Activated CD4-positive, alpha-beta memory T cell treated with anti-CD3 and anti-CD28 coated beads, Interleukin-2, amount 10 ng/mL, durations not matched to agents 7 days and 5 days (primary cell): ENCODE measurements around the gene RPS6KA5. TPM values are rescaled to one million over a fixed set of nuclear protein-coding genes. Genes with fewer than 3 reads are reported as not detected.

ENCODE experiments used
- CTCF ChIA-PET: fragments of 350-600 bp; sonication (Branson Sonifier 250); formaldehyde crosslinking; loops from one replicate; lab custom pipeline; 2021; ENCODE audit warnings: antibody characterized with exemption, inconsistent platforms; lab: Charles Lee
- POLR2A ChIA-PET: fragments of 350-600 bp; sonication (Branson Sonifier 250); formaldehyde crosslinking; loops from one replicate; lab custom pipeline; 2021; ENCODE audit warnings: antibody characterized with exemption; lab: Charles Lee
- DNase-seq: peaks from one replicate; pipeline ENCODE4 v3.0.0-alpha.2; 2020
- H3K27ac Mint-ChIP-seq: one replicate; pipeline ENCODE4 v1.8.0; 2021; ENCODE audit warnings: mild to moderate bottlenecking, mixed read lengths
- H3K27me3 Mint-ChIP-seq: one replicate; pipeline ENCODE4 v1.8.0; 2021; ENCODE audit warnings: mixed read lengths
- H3K36me3 Mint-ChIP-seq: one replicate; pipeline ENCODE4 v1.8.0; 2021; ENCODE audit warnings: low read depth, mixed read lengths
- H3K4me1 Mint-ChIP-seq: one replicate; pipeline ENCODE4 v1.8.0; 2021; ENCODE audit warnings: mixed read lengths
- H3K4me3 Mint-ChIP-seq: one replicate; pipeline ENCODE4 v1.8.0; 2021; ENCODE audit warnings: mild to moderate bottlenecking, mixed read lengths
- H3K9me3 Mint-ChIP-seq: one replicate; pipeline ENCODE4 v1.8.0; 2021; ENCODE audit warnings: mixed read lengths
- total RNA-seq, 2 experiments: library from RNA; stranded (reverse); gene quantifications; one replicate each; pipeline ENCODE4 v1.2.3, GENCODE V29; 2021

RPS6KA5 gene
- total RNA-seq, 2 experiments from 2014 or later: 44.5 to 49.9 TPM

- POLR2A ChIA-PET: interaction anchor here (0.9 to 15.3 kb wide), 14 partner anchors 9 to 679 kb away, joined by 3 to 488 read pairs (median 4); partner anchors contain the start of genes DGLUCY and GPR68
- peak overlapping the region; percentile 52 for H3K4me3 Mint-ChIP-seq
- peaks cover 63% of the 10 kb centered on the region for H3K4me1 Mint-ChIP-seq
- peak overlapping the region; percentile 82 for H3K27ac Mint-ChIP-seq
- peak; percentile 58 for DNase-seq
- H3K36me3 Mint-ChIP-seq: peaks cover 38% of the 10 kb centered on the region
- H3K27me3 Mint-ChIP-seq: no peaks in the 10 kb centered on the region
- CTCF ChIA-PET: interaction anchor here (1.1 to 4.9 kb wide), 3 partner anchors 15 to 110 kb away, joined by 3 to 50 read pairs (median 11); partner anchors contain the start of gene DGLUCY
- peaks cover 5% of the 10 kb centered on the region for H3K9me3 Mint-ChIP-seq
Measured at GRCh38 chr14:91063119-91063518, 2.7 kb upstream of the RPS6KA5 start.

DNA sequence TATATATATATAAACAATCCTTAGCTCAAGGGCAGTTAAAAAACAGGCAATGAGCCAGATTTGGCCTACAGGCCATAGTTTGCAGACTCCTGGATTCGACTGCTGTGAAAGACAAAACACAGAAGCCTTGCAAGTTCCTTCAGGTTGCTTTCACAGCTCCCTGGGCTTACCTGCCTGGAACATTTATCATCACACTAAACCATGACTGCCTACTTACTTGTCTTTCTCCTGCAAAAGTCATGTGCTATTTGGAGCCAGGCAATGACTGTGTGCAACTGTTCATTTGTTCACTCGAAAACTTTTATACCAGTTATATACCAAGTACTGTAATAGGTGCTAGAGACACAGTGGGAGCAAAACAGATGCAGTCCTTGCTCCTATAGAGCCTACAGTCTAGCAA lies 2.2 kb upstream of the RPS6KA5 start:
- Mint-ChIP-seq H3K36me3 (peaks cover 41% of the 10 kb centered on the region), H3K4me1 (peaks cover 63% of the 10 kb centered on the region)
- CTCF ChIA-PET: interaction anchor here (1.1 to 4.9 kb wide), 4 partner anchors 16 to 110 kb away, joined by 3 to 50 read pairs (median 13); partner anchors contain the start of gene DGLUCY

GRCh38 chr14:91061056-91061887 lies 831 bp upstream of the RPS6KA5 start:
- Mint-ChIP-seq H3K36me3 (peaks cover 50% of the 10 kb centered on the region), H3K27me3 (no peaks in the 10 kb centered on the region), H3K4me3 (no peak overlapping the region), H3K27ac (no peak overlapping the region), H3K4me1 (peaks cover 59% of the 10 kb centered on the region), H3K9me3 (peaks cover 5% of the 10 kb centered on the region)
- no peak for DNase-seq
- CTCF ChIA-PET: interaction anchor here (0.5 to 4.9 kb wide), 18 partner anchors 11 to 303 kb away, joined by 3 to 50 read pairs (median 4); partner anchors contain the start of gene DGLUCY
- POLR2A ChIA-PET: interaction anchor here (0.7 to 15.3 kb wide), 34 partner anchors 8 to 806 kb away, joined by 3 to 488 read pairs (median 4); partner anchors contain the start of genes DGLUCY, GPR68 and TC2N

More for the DNA sequence above, 2.2 kb upstream of the RPS6KA5 start:
- POLR2A ChIA-PET: interaction anchor here (0.9 to 15.3 kb wide), 14 partner anchors 10 to 354 kb away, joined by 3 to 488 read pairs (median 4); partner anchors contain the start of genes DGLUCY and GPR68
- Mint-ChIP-seq H3K27ac (peak overlapping the region; percentile 82), H3K4me3 (peak overlapping the region; percentile 52), H3K9me3 (peaks cover 5% of the 10 kb centered on the region), H3K27me3 (no peaks in the 10 kb centered on the region)
- DNase-seq: no peak

- Mint-ChIP-seq H3K4me3 (peak overlapping the region; percentile 86), H3K27me3 (no peaks in the 10 kb centered on the region), H3K9me3 (peaks cover 5% of the 10 kb centered on the region), H3K4me1 (peaks cover 62% of the 10 kb centered on the region), H3K36me3 (peaks cover 49% of the 10 kb centered on the region), H3K27ac (peak overlapping the region; percentile 73)
- peak; percentile 70 for DNase-seq
- CTCF ChIA-PET: interaction anchor here (0.6 to 4.9 kb wide), 27 partner anchors 9 to 1528 kb away, joined by 3 to 50 read pairs (median 4); partner anchors contain the start of gene DGLUCY
- POLR2A ChIA-PET: interaction anchor here (0.6 to 15.3 kb wide), 30 partner anchors 10 to 729 kb away, joined by 3 to 488 read pairs (median 4); partner anchors contain the start of genes DGLUCY and GPR68
Measured at GRCh38 chr14:91059576-91060350, 678 bp downstream of the RPS6KA5 start.

GRCh38 chr14:91058042-91058581 lies 2.3 kb downstream of the RPS6KA5 start:
- H3K27ac Mint-ChIP-seq: no peak overlapping the region
- POLR2A ChIA-PET: interaction anchor here (1.2 to 15.3 kb wide), 12 partner anchors 9 to 187 kb away, joined by 3 to 488 read pairs (median 10); partner anchors contain the start of genes DGLUCY and GPR68
- H3K4me1 Mint-ChIP-seq: peaks cover 57% of the 10 kb centered on the region
- no peaks in the 10 kb centered on the region for H3K9me3 Mint-ChIP-seq
- peaks cover 40% of the 10 kb centered on the region for H3K36me3 Mint-ChIP-seq
- CTCF ChIA-PET: interaction anchor here (0.6 to 4.9 kb wide), 11 partner anchors 10 to 154 kb away, joined by 3 to 50 read pairs (median 4); partner anchors contain the start of gene DGLUCY
- no peaks in the 10 kb centered on the region for H3K27me3 Mint-ChIP-seq
- DNase-seq: no peak
- peak overlapping the region; percentile 78 for H3K4me3 Mint-ChIP-seq

GRCh38 chr14:91056361-91056760 lies 4.1 kb downstream of the RPS6KA5 start:
- ChIA-PET POLR2A (interaction anchor here (1.0 to 15.3 kb wide), 5 partner anchors 19 to 216 kb away, joined by 3 to 488 read pairs (median 3); partner anchors contain the start of gene DGLUCY), CTCF (interaction anchor here (0.7 kb wide), 1 partner anchor 29 kb away, joined by 5 read pairs; no protein-coding TSS in a partner anchor)
- H3K4me3 Mint-ChIP-seq: no peak overlapping the region
- H3K27ac Mint-ChIP-seq: no peak overlapping the region
- H3K36me3 Mint-ChIP-seq: peaks cover 46% of the 10 kb centered on the region
- no peaks in the 10 kb centered on the region for H3K9me3 Mint-ChIP-seq
- no peaks in the 10 kb centered on the region for H3K27me3 Mint-ChIP-seq
- DNase-seq: no peak
- peaks cover 56% of the 10 kb centered on the region for H3K4me1 Mint-ChIP-seq

- Mint-ChIP-seq H3K27me3 (no peaks in the 10 kb centered on the region), H3K4me3 (no peak overlapping the region), H3K4me1 (peaks cover 56% of the 10 kb centered on the region), H3K9me3 (no peaks in the 10 kb centered on the region), H3K27ac (no peak overlapping the region), H3K36me3 (peaks cover 48% of the 10 kb centered on the region)
- ChIA-PET CTCF (interaction anchor here (0.6 kb wide), 1 partner anchor 87 kb away, joined by 3 read pairs; no protein-coding TSS in a partner anchor), POLR2A (interaction anchor here (0.6 to 15.3 kb wide), 4 partner anchors 15 to 60 kb away, joined by 3 to 488 read pairs (median 4); partner anchors contain the start of gene DGLUCY)
- no peak for DNase-seq
Measured at GRCh38 chr14:91055016-91055415, 5.4 kb downstream of the RPS6KA5 start.

GRCh38 chr14:91048676-91049075 lies 11.8 kb downstream of the RPS6KA5 start:
- DNase-seq: no peak
- Mint-ChIP-seq H3K27ac (no peak overlapping the region), H3K27me3 (no peaks in the 10 kb centered on the region), H3K9me3 (no peaks in the 10 kb centered on the region), H3K36me3 (peaks cover 29% of the 10 kb centered on the region), H3K4me1 (peaks cover 46% of the 10 kb centered on the region), H3K4me3 (no peak overlapping the region)
- CTCF ChIA-PET: interaction anchor here (0.5 to 2.2 kb wide), 5 partner anchors 10 to 125 kb away, joined by 3 to 12 read pairs (median 4); partner anchors contain the start of gene DGLUCY
- POLR2A ChIA-PET: interaction anchor here (1.7 to 5.2 kb wide), 3 partner anchors 11 to 66 kb away, joined by 7 to 40 read pairs (median 21); partner anchors contain the start of genes DGLUCY and RPS6KA5

DNA sequence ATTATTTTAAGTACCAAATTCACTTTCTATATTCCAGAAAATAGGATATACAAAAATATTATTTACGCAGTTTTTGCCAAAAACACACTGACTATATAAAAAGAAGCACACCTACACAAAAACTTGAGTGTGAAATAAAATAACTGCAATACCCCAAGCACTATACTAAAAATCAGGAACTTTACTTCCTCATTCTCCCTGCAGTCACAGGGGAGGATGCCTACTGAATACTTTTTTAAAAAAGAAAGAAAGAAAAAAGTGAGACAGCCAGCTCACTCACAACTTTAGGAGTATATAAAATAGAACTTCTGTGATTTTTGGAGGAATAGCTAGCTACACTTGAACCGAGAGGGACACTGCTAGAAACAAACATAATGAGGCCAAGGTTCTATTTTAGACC lies 12.2 kb downstream of the RPS6KA5 start:
- H3K4me1 Mint-ChIP-seq: peaks cover 48% of the 10 kb centered on the region
- H3K4me3 Mint-ChIP-seq: no peak overlapping the region
- no peak for DNase-seq
- ChIA-PET CTCF (interaction anchor here (0.5 to 2.2 kb wide), 6 partner anchors 9 to 168 kb away, joined by 3 to 12 read pairs (median 4); partner anchors contain the start of gene DGLUCY), POLR2A (interaction anchor here (1.7 to 5.2 kb wide), 3 partner anchors 11 to 66 kb away, joined by 7 to 40 read pairs (median 21); partner anchors contain the start of genes DGLUCY and RPS6KA5)
- H3K27me3 Mint-ChIP-seq: no peaks in the 10 kb centered on the region
- no peaks in the 10 kb centered on the region for H3K9me3 Mint-ChIP-seq
- H3K36me3 Mint-ChIP-seq: peaks cover 31% of the 10 kb centered on the region
- H3K27ac Mint-ChIP-seq: no peak overlapping the region

DNA sequence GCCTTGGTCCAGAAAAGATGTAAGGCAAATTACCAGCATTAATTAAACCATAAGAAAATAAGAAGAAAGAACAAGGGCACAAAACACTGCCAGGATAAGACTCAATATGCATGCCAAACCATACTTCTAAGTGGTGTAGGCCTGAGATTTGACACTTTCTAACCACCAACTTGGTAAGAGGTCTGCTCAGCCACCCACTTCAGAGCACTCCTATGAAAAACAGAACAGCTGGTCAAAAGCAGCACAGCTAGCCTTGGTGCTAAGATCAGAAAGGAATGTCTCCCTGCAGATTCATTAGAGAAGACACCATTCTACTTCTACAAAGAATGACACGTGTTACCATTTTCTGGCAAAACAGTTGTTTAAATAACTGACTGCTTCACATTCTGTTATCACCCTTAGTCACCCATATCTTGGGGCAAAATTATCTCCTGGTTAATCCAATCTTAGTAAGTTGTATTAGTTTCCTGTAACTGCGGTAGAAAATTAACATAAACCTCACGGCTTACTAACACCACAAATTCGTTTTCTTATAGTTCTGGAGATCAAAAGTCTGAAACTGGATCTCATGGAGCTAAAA lies 13.2 kb downstream of the RPS6KA5 start:
- H3K4me1 Mint-ChIP-seq: peaks cover 52% of the 10 kb centered on the region
- H3K9me3 Mint-ChIP-seq: no peaks in the 10 kb centered on the region
- POLR2A ChIA-PET: interaction anchor here (0.8 to 5.2 kb wide), 4 partner anchors 10 to 67 kb away, joined by 3 to 40 read pairs (median 14); partner anchors contain the start of genes DGLUCY and RPS6KA5

More for the DNA sequence above, 13.2 kb downstream of the RPS6KA5 start:
- CTCF ChIA-PET: interaction anchor here (1.9 to 2.2 kb wide), 2 partner anchors 66 to 126 kb away, joined by 4 to 12 read pairs; partner anchors contain the start of gene DGLUCY
- H3K27ac Mint-ChIP-seq: peak overlapping the region; percentile 16
- no peak overlapping the region for H3K4me3 Mint-ChIP-seq
- DNase-seq: no peak
- no peaks in the 10 kb centered on the region for H3K27me3 Mint-ChIP-seq
- peaks cover 35% of the 10 kb centered on the region for H3K36me3 Mint-ChIP-seq
